ENCODE measurements around the gene MCF2L2.

MCF2L2 gene

GRCh38 chr3:183210862-183211341 is 217.5 kb downstream of the MCF2L2 start:
- H3K4me3 ChIP-seq (replicated peaks; ENCODE audit: low read depth, low read length), result no peak overlapping the region
- TF ChIP-seq, protein P1, sequence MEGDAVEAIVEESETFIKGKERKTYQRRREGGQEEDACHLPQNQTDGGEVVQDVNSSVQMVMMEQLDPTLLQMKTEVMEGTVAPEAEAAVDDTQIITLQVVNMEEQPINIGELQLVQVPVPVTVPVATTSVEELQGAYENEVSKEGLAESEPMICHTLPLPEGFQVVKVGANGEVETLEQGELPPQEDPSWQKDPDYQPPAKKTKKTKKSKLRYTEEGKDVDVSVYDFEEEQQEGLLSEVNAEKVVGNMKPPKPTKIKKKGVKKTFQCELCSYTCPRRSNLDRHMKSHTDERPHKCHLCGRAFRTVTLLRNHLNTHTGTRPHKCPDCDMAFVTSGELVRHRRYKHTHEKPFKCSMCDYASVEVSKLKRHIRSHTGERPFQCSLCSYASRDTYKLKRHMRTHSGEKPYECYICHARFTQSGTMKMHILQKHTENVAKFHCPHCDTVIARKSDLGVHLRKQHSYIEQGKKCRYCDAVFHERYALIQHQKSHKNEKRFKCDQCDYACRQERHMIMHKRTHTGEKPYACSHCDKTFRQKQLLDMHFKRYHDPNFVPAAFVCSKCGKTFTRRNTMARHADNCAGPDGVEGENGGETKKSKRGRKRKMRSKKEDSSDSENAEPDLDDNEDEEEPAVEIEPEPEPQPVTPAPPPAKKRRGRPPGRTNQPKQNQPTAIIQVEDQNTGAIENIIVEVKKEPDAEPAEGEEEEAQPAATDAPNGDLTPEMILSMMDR (IDR thresholded peaks at IDR 0.05; ENCODE audit: low read length, missing control alignments), result no peak
- DNase-seq (ENCODE audit: low read depth), result no peak

- H3K4me3 ChIP-seq (replicated peaks; ENCODE audit: low read depth, low read length), result no peak overlapping the region
- DNase-seq (ENCODE audit: low read depth), result no peak
- TF ChIP-seq, protein P1 (IDR thresholded peaks at IDR 0.05; ENCODE audit: low read length, missing control alignments), result no peak
Measured at GRCh38 chr3:183210341-183210740, 218.1 kb downstream of the MCF2L2 start.

- TF ChIP-seq, protein P1 (IDR thresholded peaks at IDR 0.05; ENCODE audit: low read length, missing control alignments), result no peak
- no peak for DNase-seq (ENCODE audit: low read depth)
- no peak overlapping the region for H3K4me3 ChIP-seq (replicated peaks; ENCODE audit: low read depth, low read length)
Measured at GRCh38 chr3:183208800-183209199, 219.6 kb downstream of the MCF2L2 start.

- DNase-seq (ENCODE audit: low read depth), result no peak
- TF ChIP-seq, protein P1 (IDR thresholded peaks at IDR 0.05; ENCODE audit: low read length, missing control alignments), result no peak
- H3K4me3 ChIP-seq (replicated peaks; ENCODE audit: low read depth, low read length), result no peak overlapping the region
Measured at GRCh38 chr3:183208260-183208659, 220.2 kb downstream of the MCF2L2 start.

GRCh38 chr3:183203670-183204069 is 224.7 kb downstream of the MCF2L2 start:
- DNase-seq (ENCODE audit: low read depth), result no peak
- TF ChIP-seq, protein P1 (IDR thresholded peaks at IDR 0.05; ENCODE audit: low read length, missing control alignments), result no peak
- no peak overlapping the region for H3K4me3 ChIP-seq (replicated peaks; ENCODE audit: low read depth, low read length)

DNA sequence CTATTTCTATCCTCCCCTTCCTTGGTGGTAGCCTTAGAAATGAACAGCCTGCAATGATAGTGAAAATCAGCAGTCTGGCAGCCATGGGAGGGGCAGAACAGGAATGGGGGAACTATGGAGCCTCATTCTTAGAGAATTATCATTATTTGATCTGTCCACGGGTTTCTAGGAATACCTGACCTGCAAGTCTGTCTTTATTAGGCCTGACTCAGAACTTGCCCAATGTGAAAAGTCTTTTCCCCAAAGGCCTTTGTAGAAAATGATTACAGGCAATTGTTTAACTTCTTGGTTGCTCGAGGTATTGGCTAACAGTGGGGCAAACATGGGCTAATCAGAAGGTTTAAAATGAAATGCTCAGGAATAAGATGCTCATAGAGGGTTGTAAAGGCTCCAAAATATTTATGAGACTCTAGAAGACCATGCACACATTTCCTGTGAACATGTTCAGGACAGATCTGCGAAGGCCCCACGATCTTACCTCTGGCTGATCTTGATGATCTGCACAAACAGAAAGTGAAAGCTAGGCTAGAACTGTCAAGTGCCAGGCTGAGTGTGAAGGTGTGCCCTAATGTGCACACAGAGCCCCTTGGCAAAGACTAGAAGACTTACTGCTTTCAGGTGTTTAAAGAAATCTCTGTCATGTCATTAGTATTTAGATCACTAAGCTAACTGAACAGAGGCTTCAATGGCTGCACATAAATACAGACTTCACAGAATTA is 226.3 kb downstream of the MCF2L2 start:
- no peak overlapping the region for H3K4me3 ChIP-seq (replicated peaks; ENCODE audit: low read depth, low read length)
- DNase-seq (ENCODE audit: low read depth), result no peak

More for the DNA sequence above, 226.3 kb downstream of the MCF2L2 start:
- TF ChIP-seq, protein P1 (IDR thresholded peaks at IDR 0.05; ENCODE audit: low read length, missing control alignments), result no peak
